ENCODE measurements around the gene KRTAP16-1.

KRTAP16-1 gene

GRCh38 chr17:41301916-41302901 is 6.9 kb downstream of the KRTAP16-1 start, which contains the start of gene KRTAP29-1:
KRTAP29-1 (minus strand) TSS chr17:41302851; CDS start chr17:41302851, 0 bp downstream.
- Histone ChIP-seq H3K27me3 (ENCODE audit: control insufficient read depth, insufficient read depth, low read length) (no peaks in the 10 kb centered on the region), H3K4me3 (ENCODE audit: low read length) (no peak within 1 kb of the TSS), H3K27ac (ENCODE audit: low read length) (no peak within 1 kb of the TSS), H3K4me1 (ENCODE audit: control insufficient read depth, insufficient read depth, low read length) (no peaks in the 10 kb centered on the region; the same call in 1 of the 2 replicates), H3K36me3 (ENCODE audit: control insufficient read depth, insufficient read depth, low read length) (no peaks in the 10 kb centered on the region), H3K9me3 (ENCODE audit: control insufficient read depth, insufficient read depth, low read length) (no peaks in the 10 kb centered on the region)
- no CpG with 5 or more reads among the region's 11 CpGs for WGBS (ENCODE audit: insufficient coverage, insufficient read length)
- no peak for DNase-seq (ENCODE audit: low read depth, low spot score)

DNA sequence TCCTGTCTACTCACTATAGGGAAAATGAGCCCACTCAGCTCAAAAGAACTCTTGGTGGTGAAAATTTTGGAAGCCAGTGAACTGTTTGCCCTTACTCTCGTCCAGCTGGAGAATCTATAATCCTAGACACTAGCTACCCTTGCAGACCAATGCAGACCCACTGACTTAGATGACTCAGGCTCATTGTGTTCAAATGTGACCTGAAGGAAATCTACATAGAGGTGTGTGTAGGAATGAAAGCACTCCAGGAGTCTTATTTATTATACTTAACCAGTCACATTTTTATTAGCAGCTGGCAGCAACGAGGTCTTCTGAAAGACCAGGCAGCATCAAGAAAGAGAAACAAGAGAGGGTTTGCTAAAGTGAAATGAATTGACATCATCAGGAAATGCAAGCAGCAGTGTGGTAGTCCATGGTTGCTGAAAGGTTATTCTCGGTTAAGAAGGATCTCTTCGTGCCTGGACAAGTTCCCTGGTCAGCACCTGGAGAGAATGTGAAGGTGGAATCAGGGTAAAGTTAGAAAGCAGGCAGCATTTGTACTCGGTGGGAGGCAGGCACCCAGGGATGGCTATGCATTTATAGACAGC is 7.8 kb downstream of the KRTAP16-1 start:
- no CpG with 5 or more reads among the region's 5 CpGs for WGBS (ENCODE audit: insufficient coverage, insufficient read length)

DNA sequence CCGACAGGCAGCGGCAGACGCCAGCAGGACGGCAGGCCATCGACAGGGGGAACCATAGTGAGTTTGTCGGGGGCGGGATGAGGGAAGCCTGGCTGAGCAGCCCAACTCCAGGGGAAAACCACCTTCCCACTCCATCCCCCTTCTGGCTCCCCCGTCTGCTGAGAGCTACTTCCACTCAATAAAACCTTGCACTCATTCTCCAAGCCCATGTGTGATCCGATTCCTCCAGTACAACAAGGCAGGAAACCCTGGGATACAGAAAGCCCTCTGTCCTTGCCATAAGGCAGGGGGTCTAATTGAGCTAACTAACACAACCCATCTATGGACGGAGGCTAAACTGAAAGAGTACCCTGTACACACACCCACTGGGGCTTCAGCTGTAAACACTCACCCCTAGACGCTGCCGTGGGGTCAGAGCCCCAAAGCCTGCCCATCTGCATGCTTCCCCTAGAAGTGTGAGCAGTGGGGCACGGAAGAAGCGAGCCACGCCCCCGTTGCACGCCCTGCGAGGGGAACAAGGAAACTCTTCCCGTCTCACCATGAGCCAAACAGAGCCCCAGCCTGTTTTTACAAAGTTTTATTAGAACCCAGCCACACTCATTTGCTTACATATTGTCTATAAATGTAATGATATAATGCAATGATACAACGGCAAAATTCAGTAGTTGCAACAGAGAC is 10.5 kb downstream of the KRTAP16-1 start:
- peaks cover 1% of the 10 kb centered on the region; the same call in 1 of the 2 replicates for H3K4me1 ChIP-seq (ENCODE audit: control insufficient read depth, insufficient read depth, low read length)
- no peak for DNase-seq (ENCODE audit: low read depth, low spot score)
- H3K36me3 ChIP-seq (ENCODE audit: control insufficient read depth, insufficient read depth, low read length): no peaks in the 10 kb centered on the region
- H3K27me3 ChIP-seq (ENCODE audit: control insufficient read depth, insufficient read depth, low read length): no peaks in the 10 kb centered on the region
- no peak overlapping the region for H3K4me3 ChIP-seq (ENCODE audit: low read length)
- no peak overlapping the region for H3K27ac ChIP-seq (ENCODE audit: low read length)
- WGBS (ENCODE audit: insufficient coverage, insufficient read length): no CpG with 5 or more reads among the region's 20 CpGs
- no peaks in the 10 kb centered on the region for H3K9me3 ChIP-seq (ENCODE audit: control insufficient read depth, insufficient read depth, low read length)

More for the DNA sequence above, 7.8 kb downstream of the KRTAP16-1 start:
- Histone ChIP-seq H3K27me3 (ENCODE audit: control insufficient read depth, insufficient read depth, low read length) (no peaks in the 10 kb centered on the region), H3K27ac (ENCODE audit: low read length) (no peak overlapping the region), H3K9me3 (ENCODE audit: control insufficient read depth, insufficient read depth, low read length) (no peaks in the 10 kb centered on the region), H3K4me1 (ENCODE audit: control insufficient read depth, insufficient read depth, low read length) (no peaks in the 10 kb centered on the region; the same call in 1 of the 2 replicates), H3K36me3 (ENCODE audit: control insufficient read depth, insufficient read depth, low read length) (no peaks in the 10 kb centered on the region), H3K4me3 (ENCODE audit: low read length) (no peak overlapping the region)
- DNase-seq (ENCODE audit: low read depth, low spot score): no peak

DNA sequence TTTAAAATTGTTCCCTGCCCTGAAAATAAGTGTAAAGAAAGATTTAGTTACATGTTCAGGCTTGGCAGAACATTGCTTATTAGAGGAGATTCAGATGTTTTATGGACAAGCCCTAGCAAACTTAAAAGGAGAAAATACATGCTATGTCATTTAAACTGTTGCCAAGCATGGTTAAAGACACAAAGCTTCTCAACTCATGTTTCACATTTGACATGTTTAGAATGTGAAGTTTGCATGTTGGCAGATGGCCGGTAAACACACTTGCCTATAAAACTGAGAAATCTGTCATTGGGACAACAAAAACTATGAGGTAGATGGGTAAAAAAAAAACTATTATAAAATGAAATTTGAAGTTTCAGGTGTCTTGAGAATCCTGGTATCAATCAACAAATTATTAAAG is 12.3 kb downstream of the KRTAP16-1 start:
- Histone ChIP-seq H3K27ac (ENCODE audit: low read length) (no peak overlapping the region), H3K9me3 (ENCODE audit: control insufficient read depth, insufficient read depth, low read length) (no peaks in the 10 kb centered on the region), H3K4me3 (ENCODE audit: low read length) (no peak overlapping the region), H3K4me1 (ENCODE audit: control insufficient read depth, insufficient read depth, low read length) (peaks cover 1% of the 10 kb centered on the region; the same call in 1 of the 2 replicates), H3K36me3 (ENCODE audit: control insufficient read depth, insufficient read depth, low read length) (no peaks in the 10 kb centered on the region), H3K27me3 (ENCODE audit: control insufficient read depth, insufficient read depth, low read length) (no peaks in the 10 kb centered on the region)
- DNase-seq (ENCODE audit: low read depth, low spot score): no peak
- WGBS (ENCODE audit: insufficient coverage, insufficient read length): no CpG with 5 or more reads among the region's 1 CpG

- Histone ChIP-seq H3K4me1 (ENCODE audit: control insufficient read depth, insufficient read depth, low read length) (peaks cover 1% of the 10 kb centered on the region; the same call in 1 of the 2 replicates), H3K36me3 (ENCODE audit: control insufficient read depth, insufficient read depth, low read length) (no peaks in the 10 kb centered on the region), H3K27me3 (ENCODE audit: control insufficient read depth, insufficient read depth, low read length) (no peaks in the 10 kb centered on the region), H3K4me3 (ENCODE audit: low read length) (no peak overlapping the region), H3K9me3 (ENCODE audit: control insufficient read depth, insufficient read depth, low read length) (no peaks in the 10 kb centered on the region), H3K27ac (ENCODE audit: low read length) (no peak overlapping the region)
- no CpG with 5 or more reads among the region's 1 CpG for WGBS (ENCODE audit: insufficient coverage, insufficient read length)
- DNase-seq (ENCODE audit: low read depth, low spot score): no peak
These were observed 15.1 kb downstream of the KRTAP16-1 start for GRCh38 chr17:41294016-41294415.

DNA sequence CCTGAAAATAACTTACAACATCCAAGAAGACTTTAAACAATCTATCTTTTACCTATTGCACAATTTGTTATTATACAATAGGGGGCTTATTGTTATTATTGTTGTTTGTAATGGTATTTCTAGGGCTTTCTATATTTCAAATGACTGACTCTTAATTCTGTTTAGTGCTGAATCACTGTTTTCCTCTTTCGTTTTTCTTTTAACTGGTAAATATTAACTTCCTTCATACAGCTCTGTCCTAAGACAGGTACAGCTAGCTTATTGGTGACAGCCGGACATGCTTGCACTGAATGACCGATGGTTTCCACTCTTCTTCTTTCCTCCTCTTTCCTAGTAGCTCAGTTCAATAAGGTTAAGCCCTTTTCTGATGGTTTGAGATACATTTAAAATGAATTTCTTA is 22.1 kb downstream of the KRTAP16-1 start:
- no peak for DNase-seq (ENCODE audit: low read depth, low spot score)
- Histone ChIP-seq H3K36me3 (ENCODE audit: control insufficient read depth, insufficient read depth, low read length) (no peaks in the 10 kb centered on the region), H3K9me3 (ENCODE audit: control insufficient read depth, insufficient read depth, low read length) (no peaks in the 10 kb centered on the region), H3K4me3 (ENCODE audit: low read length) (no peak overlapping the region), H3K27ac (ENCODE audit: low read length) (no peak overlapping the region), H3K4me1 (ENCODE audit: control insufficient read depth, insufficient read depth, low read length) (no peaks in the 10 kb centered on the region), H3K27me3 (ENCODE audit: control insufficient read depth, insufficient read depth, low read length) (no peaks in the 10 kb centered on the region)
- no CpG with 5 or more reads among the region's 3 CpGs for WGBS (ENCODE audit: insufficient coverage, insufficient read length)

DNA sequence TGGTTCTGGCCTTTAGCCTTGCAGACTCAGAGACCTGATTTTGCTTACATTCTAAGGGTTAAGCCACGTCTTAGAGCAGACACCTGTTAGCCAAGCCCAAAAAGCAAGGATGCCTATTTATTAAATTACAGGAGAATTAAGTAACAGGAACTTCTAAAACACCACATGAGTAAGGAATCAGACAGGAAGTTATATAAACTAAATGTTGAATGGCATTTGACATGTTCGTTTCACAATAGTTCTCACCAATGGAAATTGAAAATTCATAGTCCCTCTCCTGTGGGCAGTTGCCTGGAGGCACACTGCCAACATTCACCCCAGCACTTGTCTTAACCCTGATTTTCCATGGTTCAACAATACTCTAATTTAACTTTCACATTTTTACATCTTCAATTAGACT is 24.6 kb downstream of the KRTAP16-1 start:
- no peak overlapping the region for H3K4me3 ChIP-seq (ENCODE audit: low read length)
- no CpG with 5 or more reads among the region's 2 CpGs for WGBS (ENCODE audit: insufficient coverage, insufficient read length)
- H3K36me3 ChIP-seq (ENCODE audit: control insufficient read depth, insufficient read depth, low read length): no peaks in the 10 kb centered on the region
- DNase-seq (ENCODE audit: low read depth, low spot score): no peak
- H3K27me3 ChIP-seq (ENCODE audit: control insufficient read depth, insufficient read depth, low read length): no peaks in the 10 kb centered on the region
- no peaks in the 10 kb centered on the region for H3K9me3 ChIP-seq (ENCODE audit: control insufficient read depth, insufficient read depth, low read length)
- H3K27ac ChIP-seq (ENCODE audit: low read length): no peak overlapping the region
- no peaks in the 10 kb centered on the region for H3K4me1 ChIP-seq (ENCODE audit: control insufficient read depth, insufficient read depth, low read length)

GRCh38 chr17:41284043-41284442 is 25.1 kb downstream of the KRTAP16-1 start:
- Histone ChIP-seq H3K27me3 (ENCODE audit: control insufficient read depth, insufficient read depth, low read length) (no peaks in the 10 kb centered on the region), H3K36me3 (ENCODE audit: control insufficient read depth, insufficient read depth, low read length) (no peaks in the 10 kb centered on the region), H3K4me3 (ENCODE audit: low read length) (no peak overlapping the region), H3K27ac (ENCODE audit: low read length) (no peak overlapping the region), H3K9me3 (ENCODE audit: control insufficient read depth, insufficient read depth, low read length) (no peaks in the 10 kb centered on the region), H3K4me1 (ENCODE audit: control insufficient read depth, insufficient read depth, low read length) (no peaks in the 10 kb centered on the region)
- WGBS (ENCODE audit: insufficient coverage, insufficient read length): no CpG with 5 or more reads among the region's 3 CpGs
- DNase-seq (ENCODE audit: low read depth, low spot score): no peak

- Histone ChIP-seq H3K9me3 (ENCODE audit: control insufficient read depth, insufficient read depth, low read length) (no peaks in the 10 kb centered on the region), H3K4me3 (ENCODE audit: low read length) (no peak overlapping the region), H3K36me3 (ENCODE audit: control insufficient read depth, insufficient read depth, low read length) (no peaks in the 10 kb centered on the region), H3K4me1 (ENCODE audit: control insufficient read depth, insufficient read depth, low read length) (no peaks in the 10 kb centered on the region), H3K27ac (ENCODE audit: low read length) (no peak overlapping the region), H3K27me3 (ENCODE audit: control insufficient read depth, insufficient read depth, low read length) (no peaks in the 10 kb centered on the region)
- no peak for DNase-seq (ENCODE audit: low read depth, low spot score)
- no CpG with 5 or more reads among the region's 3 CpGs for WGBS (ENCODE audit: insufficient coverage, insufficient read length)
These were observed 30.7 kb downstream of the KRTAP16-1 start for GRCh38 chr17:41278176-41278955.
